ENCODE results near the gene AUTS2.

AUTS2 gene

DNA sequence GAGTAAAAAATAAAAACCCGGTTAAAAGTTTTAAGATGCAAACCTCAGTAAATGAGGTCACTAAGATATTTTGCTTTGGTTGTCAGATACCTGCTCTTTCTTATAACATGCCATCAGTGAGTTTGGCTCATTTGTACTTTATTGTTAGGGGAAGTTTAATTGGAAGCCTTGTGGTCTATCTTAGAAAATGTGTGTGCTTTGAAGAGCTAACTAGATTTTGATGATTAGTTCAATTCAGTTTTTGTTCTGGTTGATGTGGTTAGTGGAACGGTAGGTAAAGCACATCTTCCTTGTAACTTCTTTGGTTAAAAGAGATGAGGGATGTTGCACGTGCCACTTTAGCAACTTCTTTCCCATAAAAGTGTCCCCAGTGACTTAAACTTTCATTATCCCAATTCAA lies 1180.3 kb downstream of the AUTS2 start:
- no peak overlapping the region for H3K4me3 ChIP-seq (ENCODE audit: low read depth, low read length)
- TF ChIP-seq, protein P1, sequence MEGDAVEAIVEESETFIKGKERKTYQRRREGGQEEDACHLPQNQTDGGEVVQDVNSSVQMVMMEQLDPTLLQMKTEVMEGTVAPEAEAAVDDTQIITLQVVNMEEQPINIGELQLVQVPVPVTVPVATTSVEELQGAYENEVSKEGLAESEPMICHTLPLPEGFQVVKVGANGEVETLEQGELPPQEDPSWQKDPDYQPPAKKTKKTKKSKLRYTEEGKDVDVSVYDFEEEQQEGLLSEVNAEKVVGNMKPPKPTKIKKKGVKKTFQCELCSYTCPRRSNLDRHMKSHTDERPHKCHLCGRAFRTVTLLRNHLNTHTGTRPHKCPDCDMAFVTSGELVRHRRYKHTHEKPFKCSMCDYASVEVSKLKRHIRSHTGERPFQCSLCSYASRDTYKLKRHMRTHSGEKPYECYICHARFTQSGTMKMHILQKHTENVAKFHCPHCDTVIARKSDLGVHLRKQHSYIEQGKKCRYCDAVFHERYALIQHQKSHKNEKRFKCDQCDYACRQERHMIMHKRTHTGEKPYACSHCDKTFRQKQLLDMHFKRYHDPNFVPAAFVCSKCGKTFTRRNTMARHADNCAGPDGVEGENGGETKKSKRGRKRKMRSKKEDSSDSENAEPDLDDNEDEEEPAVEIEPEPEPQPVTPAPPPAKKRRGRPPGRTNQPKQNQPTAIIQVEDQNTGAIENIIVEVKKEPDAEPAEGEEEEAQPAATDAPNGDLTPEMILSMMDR (IDR thresholded peaks at IDR 0.05; ENCODE audit: control insufficient read depth, extremely low read depth, insufficient read depth), result no peak
- DNase-seq (ENCODE audit: low read depth), result no peak

DNA sequence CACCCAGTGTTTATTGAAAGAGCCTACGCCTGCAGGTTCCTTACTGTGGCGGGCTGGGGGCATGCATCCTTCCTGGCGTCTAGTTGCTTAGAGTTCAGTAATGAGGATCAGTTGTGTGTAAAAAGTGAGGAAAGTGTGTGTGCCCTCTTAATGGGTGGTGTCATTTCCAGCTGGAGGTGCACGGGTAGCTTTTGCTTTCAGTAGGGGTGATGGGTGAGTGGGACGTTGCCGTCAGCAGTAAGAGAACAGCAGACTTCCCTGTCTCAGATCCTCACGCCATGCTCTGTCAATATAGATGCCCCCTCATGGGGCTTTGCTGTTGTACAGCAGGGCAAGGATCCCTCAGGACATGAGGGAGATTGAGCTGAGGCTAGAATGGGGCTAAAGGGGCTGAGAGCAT lies 1181.0 kb downstream of the AUTS2 start:
- H3K4me3 ChIP-seq (ENCODE audit: low read depth, low read length), result no peak overlapping the region
- no peak for DNase-seq (ENCODE audit: low read depth)
- TF ChIP-seq, protein P1 (IDR thresholded peaks at IDR 0.05; ENCODE audit: control insufficient read depth, extremely low read depth, insufficient read depth), result no peak

DNA sequence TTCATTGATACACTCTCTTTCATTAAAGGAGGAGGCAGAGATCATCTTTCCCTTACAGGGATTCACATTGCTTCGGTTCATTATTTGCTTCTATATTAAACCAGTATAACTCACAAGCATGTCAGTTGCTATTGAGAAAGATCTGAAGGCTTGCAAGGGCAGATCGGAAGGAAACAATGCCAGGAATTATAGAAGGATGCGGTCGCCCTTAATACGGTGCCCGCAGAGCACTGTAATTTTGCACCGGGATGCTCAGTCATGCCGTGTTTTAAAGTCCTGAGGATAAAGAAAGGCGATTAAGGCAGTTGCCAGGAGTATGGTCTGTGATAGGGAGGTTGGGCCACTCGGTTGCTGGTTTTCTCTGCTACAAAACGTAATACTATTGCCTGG lies 1183.6 kb downstream of the AUTS2 start:
- TF ChIP-seq, protein P1 (IDR thresholded peaks at IDR 0.05; ENCODE audit: control insufficient read depth, extremely low read depth, insufficient read depth), result no peak
- no peak overlapping the region for H3K4me3 ChIP-seq (ENCODE audit: low read depth, low read length)
- no peak for DNase-seq (ENCODE audit: low read depth)

DNA sequence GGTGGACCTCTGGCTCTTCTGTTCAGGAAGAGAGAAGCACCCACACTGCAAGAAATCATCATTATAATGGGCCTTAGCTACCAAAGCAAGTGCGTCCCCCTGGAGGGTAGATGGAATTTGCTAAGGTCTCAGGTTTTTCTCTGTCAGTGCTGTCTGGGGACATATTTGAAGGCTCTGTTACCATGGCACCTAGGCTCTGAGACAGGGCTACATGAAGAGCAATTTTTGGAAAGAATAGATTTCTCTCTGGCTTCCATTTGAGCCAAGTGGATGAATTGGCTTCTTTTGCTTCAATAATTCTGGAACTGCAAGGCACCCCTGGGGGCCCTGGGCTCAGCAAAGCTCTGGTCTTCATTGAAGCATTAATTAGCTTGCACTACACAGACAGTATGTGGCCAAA lies 1184.5 kb downstream of the AUTS2 start:
- H3K4me3 ChIP-seq (ENCODE audit: low read depth, low read length), result no peak overlapping the region
- no peak for DNase-seq (ENCODE audit: low read depth)
- TF ChIP-seq, protein P1 (IDR thresholded peaks at IDR 0.05; ENCODE audit: control insufficient read depth, extremely low read depth, insufficient read depth), result no peak

DNA sequence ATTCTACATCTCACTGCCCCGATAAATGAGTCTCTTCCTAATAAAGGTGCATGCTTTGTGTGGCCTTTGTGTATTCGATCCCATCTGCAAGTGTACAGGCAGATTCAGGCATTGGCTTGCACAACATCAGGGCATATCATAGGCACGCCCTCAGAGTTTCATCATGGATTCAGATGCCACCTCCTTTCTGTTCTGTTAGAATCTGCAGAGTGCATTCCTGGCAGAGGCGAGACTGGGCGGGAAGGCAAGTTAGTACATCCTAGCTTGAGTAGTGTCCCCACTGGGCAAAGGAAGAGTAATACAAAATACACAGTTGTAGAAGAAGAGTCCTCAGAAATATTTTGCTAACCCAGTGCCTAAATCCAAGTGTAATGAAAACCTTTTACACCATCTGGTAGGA lies 1187.2 kb downstream of the AUTS2 start:
- H3K4me3 ChIP-seq (ENCODE audit: low read depth, low read length), result no peak overlapping the region
- DNase-seq (ENCODE audit: low read depth), result no peak
- TF ChIP-seq, protein P1 (IDR thresholded peaks at IDR 0.05; ENCODE audit: control insufficient read depth, extremely low read depth, insufficient read depth), result no peak

DNA sequence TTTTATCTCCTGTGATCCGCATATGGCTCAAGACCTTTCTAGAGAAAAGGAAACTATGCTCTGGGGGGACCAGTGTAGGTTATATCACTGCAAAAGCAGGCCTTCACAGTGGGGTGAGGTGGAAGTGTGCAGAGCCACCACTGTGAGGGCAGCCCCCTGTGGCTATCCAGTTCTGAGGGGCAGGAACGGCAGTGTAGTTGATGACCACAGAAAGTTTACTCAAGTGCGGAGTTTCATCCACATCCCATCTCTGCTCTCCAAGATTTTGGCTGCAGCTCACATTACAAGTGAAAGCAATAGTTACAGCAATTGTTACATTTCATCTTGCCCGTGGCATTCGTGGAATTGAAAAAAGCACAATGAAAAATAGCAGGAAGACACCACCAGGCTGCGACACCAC lies 1187.8 kb downstream of the AUTS2 start:
- TF ChIP-seq, protein P1 (IDR thresholded peaks at IDR 0.05; ENCODE audit: control insufficient read depth, extremely low read depth, insufficient read depth), result no peak
- H3K4me3 ChIP-seq (ENCODE audit: low read depth, low read length), result no peak overlapping the region
- no peak for DNase-seq (ENCODE audit: low read depth)

DNA sequence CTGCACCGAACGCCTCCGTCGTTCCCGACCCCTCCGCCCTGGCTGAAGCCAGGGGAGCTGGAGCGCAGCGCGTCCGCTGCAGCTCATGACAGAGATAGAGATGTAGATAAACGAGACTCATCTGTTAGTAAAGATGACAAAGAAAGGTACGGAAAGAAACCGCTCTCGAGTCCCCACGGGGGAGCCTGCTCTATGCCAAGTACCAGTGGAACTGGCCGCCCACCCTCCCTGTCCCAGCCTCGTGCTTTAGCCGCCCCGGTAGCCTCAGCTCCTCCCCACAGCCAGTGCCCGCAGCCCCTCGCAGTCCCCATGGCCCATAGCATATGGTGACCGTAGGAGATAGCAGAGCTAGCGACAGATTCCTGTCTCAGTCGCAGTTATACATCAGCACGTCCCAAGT lies 1189.0 kb downstream of the AUTS2 start:
- TF ChIP-seq, protein P1 (IDR thresholded peaks at IDR 0.05; ENCODE audit: control insufficient read depth, extremely low read depth, insufficient read depth), result no peak
- DNase-seq (ENCODE audit: low read depth), result no peak
- H3K4me3 ChIP-seq (ENCODE audit: low read depth, low read length), result no peak overlapping the region

Measured in LNCaP clone FGC (cell line).